GM21528 (cell line): ENCODE measurements around the gene HEPACAM.
"Not testable (repeated sequence)": the region's sequence is repeated elsewhere in the genome, so short reads cannot be mapped to it uniquely, and the experiment has no call there.

Source experiments
- ATAC-seq: cut with Tn5 transposase; IDR thresholded peaks from one replicate; pipeline ENCODE4 v1.9.1; 2021; ENCODE audit warnings: mild to moderate bottlenecking, moderate library complexity; ENCODE audit not compliant: unreplicated experiment, low FRiP score

HEPACAM gene

GRCh38 chr11:124935548-124936514, at the start of gene HEPACAM:
Gene HEPACAM (minus strand): TSS chr11:124936047. CDS start chr11:124936006, 41 bp downstream.
- ATAC-seq: no peak

- ATAC-seq: no peak
Observed at GRCh38 chr11:124984512-124984854, 48.6 kb upstream of the HEPACAM start.

GRCh38 chr11:124983674-124984511, 48.0 kb upstream of the HEPACAM start:
- no peak for ATAC-seq

- no peak for ATAC-seq
Observed at GRCh38 chr11:124982043-124982442, 46.2 kb upstream of the HEPACAM start.

DNA sequence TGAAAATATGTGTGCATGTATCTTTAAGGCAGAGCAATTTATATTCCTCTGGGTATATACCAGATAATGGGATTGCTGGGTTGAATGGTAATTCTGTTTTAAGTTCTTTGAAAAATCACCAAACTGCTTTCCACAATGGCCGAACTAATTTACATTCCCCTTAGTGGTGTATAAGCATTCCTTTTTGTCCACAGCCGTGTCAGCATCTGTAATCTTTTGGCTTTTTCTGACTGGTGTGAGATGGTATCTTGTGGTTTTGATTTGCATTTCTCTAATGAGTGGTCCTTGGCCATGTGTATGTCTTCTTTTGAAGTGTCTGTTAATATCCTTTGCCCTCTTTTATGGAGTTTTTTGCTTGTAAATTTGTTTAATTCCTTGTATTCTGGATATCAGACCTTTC, 42.5 kb upstream of the HEPACAM start:
- ATAC-seq: no peak

DNA sequence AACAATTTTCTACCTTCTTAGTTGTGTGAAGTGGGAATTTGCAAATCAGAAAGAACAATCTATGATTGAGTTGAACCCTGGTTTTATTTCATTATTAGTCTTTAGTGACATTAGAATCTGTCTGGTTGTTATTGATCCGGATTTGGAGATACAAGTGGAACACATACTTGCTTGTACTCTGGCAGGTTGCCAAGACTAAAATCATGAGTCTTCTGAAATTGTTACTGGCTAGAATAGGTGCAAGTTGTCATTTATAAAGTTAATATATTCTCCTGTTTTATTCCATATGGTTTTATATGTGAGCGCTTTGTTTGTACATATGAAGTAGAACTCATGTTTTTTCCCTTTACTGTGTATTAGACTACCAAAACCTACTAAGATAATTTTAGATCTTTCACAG, 41.2 kb upstream of the HEPACAM start:
- ATAC-seq: no peak

DNA sequence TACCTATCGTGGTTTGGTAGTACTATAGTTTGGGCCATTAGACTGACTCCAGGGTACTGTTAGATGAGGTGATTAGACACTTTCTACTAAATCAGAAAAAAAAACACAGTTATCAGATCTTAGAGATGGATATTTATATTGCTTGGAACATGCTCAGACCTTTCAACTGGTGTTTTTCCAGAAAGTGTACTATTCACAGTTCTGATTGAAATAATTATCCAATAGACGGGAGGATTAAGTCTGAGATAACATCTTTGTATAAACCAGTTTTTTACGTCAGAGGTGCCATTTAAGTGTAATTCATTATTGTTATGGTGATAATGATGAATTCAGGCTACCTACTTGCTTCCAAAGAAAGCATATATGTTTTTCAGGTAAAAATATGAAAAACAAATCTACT, 40.7 kb upstream of the HEPACAM start:
- ATAC-seq: no peak

- ATAC-seq: no peak
Observed at GRCh38 chr11:124971810-124972209, 36.0 kb upstream of the HEPACAM start.

DNA sequence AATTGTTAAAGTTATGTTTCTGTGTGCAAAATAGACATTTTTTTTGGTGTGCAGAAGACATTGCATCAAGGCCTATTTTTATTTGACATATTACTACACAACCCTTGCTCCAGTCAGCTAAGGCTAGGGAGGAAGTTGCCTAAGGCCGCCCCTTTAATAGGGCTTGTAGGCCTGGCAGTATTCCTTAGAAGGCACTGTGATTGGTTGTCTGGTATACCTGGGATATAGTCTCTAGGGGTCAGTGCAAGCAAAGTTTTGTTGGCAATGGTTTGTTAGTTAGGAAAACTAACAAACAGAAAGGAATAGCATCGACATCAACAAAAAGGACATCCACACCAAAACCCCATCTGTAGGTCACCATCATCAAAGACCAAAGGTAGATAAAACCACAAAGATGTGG, 35.1 kb upstream of the HEPACAM start:
- ATAC-seq: no peak

- ATAC-seq: not testable (repeated sequence)
Observed at GRCh38 chr11:124968197-124968596, 32.4 kb upstream of the HEPACAM start.

DNA sequence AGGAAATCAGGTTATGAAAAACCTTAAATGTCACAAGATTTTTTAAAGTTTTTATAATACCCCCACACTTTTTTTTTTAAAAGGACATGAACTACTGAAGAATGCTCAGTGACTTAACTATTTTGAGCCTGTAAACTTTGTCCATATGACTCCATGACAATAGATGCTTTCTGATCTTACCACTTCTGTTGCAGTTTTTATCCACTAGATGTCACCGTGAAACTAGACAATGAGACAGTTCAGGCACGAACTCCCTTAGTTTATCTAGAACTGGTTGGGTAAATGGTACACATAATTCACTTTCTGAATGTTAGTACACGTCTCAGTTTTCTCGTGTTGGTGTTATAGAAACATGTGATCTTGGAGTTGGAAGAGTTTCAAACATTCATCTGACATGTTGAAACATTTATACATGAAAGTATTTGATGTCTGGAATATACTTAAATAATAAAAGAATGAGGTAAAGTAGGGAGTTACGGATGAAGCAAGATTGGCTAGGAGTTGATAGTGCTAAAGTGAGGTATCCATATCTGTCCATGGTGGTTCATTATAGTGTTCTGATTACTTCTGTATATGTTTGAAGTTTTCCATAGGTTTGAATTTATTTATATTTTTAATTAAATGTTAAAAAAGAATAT, 26.2 kb upstream of the HEPACAM start:
- peak; percentile 85 for ATAC-seq

DNA sequence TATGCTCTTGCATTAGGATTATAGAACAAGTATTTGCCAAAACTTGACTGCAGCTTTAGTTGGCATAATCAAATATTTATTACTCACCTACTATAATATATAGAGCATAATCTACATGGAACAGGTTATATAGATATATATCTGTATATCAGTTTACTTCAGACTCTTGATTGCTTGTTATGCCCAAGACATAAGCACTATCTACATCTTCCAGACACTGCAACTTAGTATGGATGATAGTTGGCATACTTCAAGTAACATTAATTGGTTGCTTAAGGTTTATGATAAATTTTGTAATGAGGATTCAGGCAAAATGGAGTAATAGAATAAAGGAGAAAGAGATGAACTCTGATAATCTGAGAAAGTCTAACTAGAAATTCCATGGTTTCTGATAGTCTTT, 19.2 kb upstream of the HEPACAM start:
- ATAC-seq: no peak

DNA sequence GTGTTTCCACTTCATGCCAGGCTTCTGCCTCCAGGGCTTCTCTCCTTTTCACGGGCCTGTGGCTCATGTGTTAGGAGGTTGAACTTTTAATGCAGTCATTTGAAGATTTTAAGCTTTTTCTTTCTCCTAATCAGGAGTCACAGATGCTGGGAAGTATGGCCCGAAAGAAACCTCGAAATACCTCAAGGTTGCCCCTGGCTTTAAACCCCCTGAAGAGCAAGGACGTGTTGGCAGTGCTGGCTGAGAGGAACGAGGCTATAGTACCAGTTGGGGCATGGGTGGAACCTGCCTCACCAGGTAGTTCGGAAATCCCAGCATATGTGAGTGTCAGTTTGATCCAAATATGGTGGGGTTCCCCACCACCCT, 18.7 kb upstream of the HEPACAM start:
- ATAC-seq: no peak

- ATAC-seq: peak; percentile 99
Observed at GRCh38 chr11:124953753-124954589, 18.1 kb upstream of the HEPACAM start, which contains the start of gene CCDC15. Gene CCDC15 (plus strand): TSS chr11:124954202. CDS start chr11:124954733, 531 bp downstream.

DNA sequence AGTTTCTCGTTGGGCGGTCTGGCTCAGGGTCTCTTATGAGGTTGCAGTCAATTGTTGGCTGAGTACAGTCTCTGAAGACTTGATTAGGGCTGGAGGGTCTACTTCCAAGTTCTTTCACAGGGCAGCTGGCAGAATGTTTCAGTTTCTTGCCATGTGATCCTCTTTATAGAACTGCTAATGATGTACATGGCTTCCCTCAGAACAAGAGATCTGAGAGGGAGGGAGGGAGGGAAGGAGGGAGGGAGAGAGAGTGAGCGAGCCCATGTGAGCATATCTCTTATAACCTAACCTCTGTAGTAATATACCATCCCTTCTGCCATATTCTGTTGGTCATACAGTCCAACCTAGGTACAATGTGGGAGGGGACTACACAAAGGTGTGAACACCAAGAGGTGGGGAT, 15.5 kb upstream of the HEPACAM start:
- no peak for ATAC-seq

- ATAC-seq: no peak
Observed at GRCh38 chr11:124950601-124951330, 14.9 kb upstream of the HEPACAM start.

DNA sequence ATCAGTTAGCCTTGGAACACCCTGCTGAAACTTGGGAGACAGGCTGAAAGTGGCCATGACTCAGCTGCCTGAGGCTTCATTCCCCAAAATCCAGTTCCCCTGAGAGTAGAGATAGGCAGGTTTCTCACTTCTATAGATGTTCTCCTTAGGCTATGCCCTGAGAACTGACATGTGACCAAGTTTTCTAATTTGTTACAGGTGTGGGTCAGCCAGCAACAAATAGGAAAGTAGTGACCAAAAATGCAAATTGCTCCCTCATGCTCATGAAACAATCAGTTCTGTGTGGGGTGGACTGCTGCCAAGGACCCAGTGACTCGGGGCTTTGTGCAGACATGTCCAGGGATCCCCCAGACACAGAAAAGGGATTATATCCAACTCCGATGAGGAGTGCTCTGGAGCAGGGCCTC, 10.9 kb upstream of the HEPACAM start:
- ATAC-seq: no peak

GRCh38 chr11:124945826-124946225, 10.0 kb upstream of the HEPACAM start:
- ATAC-seq: no peak

- ATAC-seq: no peak
Observed at GRCh38 chr11:124944565-124944964, 8.7 kb upstream of the HEPACAM start.
